ENCODE measurements around the gene CATSPERZ. TPM values are rescaled to one million over a fixed set of nuclear protein-coding genes. Genes with fewer than 3 reads are reported as not detected.

The CATSPERZ gene, protein sequence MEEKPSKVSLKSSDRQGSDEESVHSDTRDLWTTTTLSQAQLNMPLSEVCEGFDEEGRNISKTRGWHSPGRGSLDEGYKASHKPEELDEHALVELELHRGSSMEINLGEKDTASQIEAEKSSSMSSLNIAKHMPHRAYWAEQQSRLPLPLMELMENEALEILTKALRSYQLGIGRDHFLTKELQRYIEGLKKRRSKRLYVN
- total RNA-seq (2021) (1.3 TPM in 1 of 2 replicates, not detected in the other), Bru-seq, nascent RNA (percentile 3 among the genes with signal in this experiment), BruChase-seq, experiment 1, labeled RNA remaining after a 2-hour chase (not detected), BruChase-seq, experiment 2, labeled RNA remaining after a 6-hour chase (percentile 30 among the genes with signal in this experiment)
- long read RNA-seq, partial matches to known transcripts: 0 of 3 reads
- long read RNA-seq, other reads (novel, unspliced or antisense): 0 of 3 reads

DNA sequence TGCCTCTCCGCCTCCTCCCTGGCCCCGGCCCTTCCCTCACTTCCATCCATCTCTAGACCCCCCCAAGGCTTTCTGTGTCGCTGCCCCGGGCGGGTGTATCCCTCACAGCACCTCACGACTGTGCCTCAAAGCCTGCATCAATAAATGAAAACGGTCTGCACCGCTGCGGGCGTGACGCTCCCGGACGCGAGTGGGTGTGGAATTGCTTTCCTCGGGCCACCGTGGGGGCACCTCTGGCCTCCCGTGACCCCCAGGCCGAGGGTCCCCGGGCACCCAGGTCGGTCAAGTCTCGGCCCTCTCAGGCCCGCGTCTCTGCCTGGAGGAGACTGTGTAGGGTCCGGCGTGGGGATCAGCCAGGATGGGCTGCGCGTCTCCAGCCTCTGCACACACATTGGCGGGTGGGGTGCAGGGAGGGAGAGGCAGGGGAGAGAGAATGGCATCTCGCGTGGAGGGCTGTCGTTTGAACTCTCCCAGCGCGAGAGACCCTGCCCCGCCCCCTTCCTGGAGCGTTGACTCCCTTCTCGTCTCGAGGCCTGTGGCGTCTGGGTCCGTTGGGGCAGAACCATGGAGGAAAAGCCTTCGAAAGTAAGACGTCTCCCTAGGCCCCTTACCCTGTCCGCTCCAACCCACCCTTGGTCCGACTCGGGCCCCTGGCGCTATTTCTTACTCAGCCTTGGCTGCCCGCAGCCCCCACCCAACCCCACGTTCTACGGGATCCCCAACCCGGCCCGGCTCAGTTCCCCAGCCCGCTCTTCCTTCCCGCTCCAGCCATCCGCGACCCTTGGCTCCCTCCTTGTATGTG is at the start of gene CATSPERZ:
CATSPERZ (plus strand) TSS at position 512 of the 802 bp plus-strand sequence; CDS start at position 565, 53 bp downstream.
- Histone ChIP-seq H3K9me2 (ENCODE audit: insufficient read depth) (no peaks in the 10 kb centered on the region), H2AFZ (peak within 1 kb of the TSS; percentile 83), H3K4me1 (replicated peaks; ENCODE audit: insufficient read depth) (peaks cover 14% of the 10 kb centered on the region), H3K27ac (no peak within 1 kb of the TSS), H3K9me3 (ENCODE audit: insufficient read depth, low read depth) (no peaks in the 10 kb centered on the region), H3K27me3 (ENCODE audit: insufficient read depth, low read depth) (0 out of 2 replicates have a peak, but pooled peaks cover 7% of the 10 kb centered on the region), H3K36me3 (ENCODE audit: low read depth) (no peaks in the 10 kb centered on the region), H3K4me3 (peak within 1 kb of the TSS; percentile 54), H3F3A (ENCODE audit: insufficient read depth, low read depth) (peaks cover 24% of the 10 kb centered on the region; the same call in 1 of the 2 replicates), H4K20me1 (ENCODE audit: insufficient read depth) (no peaks in the 10 kb centered on the region), H3K4me2 (peak within 1 kb of the TSS; percentile 86), H3K79me2 (ENCODE audit: low read depth) (no peaks in the 10 kb centered on the region)
- BruUV-seq (replicated peaks): no TSS peak
- ChIA-PET CTCF (interaction anchor here (0.5 to 2.3 kb wide), 12 partner anchors 14 to 388 kb away, joined by 3 to 23 read pairs (median 4); partner anchors contain the start of genes FKBP2, PPP1R14B and STIP1), POLR2A (ENCODE audit: unreplicated experiment) (interaction anchor here (0.5 kb wide), 2 partner anchors 361 to 460 kb away, joined by 3 to 10 read pairs; no protein-coding TSS in a partner anchor)
- DNase-seq: no peak
- intact Hi-C loops (cut with micrococcal nuclease; ENCODE audit: unreplicated experiment): loop anchor here (10.0 kb wide), 2 partner anchors 325 to 465 kb away; partner anchors contain the start of genes COX8A and MARK2
- TF ChIP-seq EZH2 (IDR thresholded peaks at IDR 0.05; ENCODE audit: low read depth): no peak
- TF ChIP-seq, protein P1, sequence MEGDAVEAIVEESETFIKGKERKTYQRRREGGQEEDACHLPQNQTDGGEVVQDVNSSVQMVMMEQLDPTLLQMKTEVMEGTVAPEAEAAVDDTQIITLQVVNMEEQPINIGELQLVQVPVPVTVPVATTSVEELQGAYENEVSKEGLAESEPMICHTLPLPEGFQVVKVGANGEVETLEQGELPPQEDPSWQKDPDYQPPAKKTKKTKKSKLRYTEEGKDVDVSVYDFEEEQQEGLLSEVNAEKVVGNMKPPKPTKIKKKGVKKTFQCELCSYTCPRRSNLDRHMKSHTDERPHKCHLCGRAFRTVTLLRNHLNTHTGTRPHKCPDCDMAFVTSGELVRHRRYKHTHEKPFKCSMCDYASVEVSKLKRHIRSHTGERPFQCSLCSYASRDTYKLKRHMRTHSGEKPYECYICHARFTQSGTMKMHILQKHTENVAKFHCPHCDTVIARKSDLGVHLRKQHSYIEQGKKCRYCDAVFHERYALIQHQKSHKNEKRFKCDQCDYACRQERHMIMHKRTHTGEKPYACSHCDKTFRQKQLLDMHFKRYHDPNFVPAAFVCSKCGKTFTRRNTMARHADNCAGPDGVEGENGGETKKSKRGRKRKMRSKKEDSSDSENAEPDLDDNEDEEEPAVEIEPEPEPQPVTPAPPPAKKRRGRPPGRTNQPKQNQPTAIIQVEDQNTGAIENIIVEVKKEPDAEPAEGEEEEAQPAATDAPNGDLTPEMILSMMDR (conservative IDR thresholded peaks at IDR 0.05): no peak

DNA sequence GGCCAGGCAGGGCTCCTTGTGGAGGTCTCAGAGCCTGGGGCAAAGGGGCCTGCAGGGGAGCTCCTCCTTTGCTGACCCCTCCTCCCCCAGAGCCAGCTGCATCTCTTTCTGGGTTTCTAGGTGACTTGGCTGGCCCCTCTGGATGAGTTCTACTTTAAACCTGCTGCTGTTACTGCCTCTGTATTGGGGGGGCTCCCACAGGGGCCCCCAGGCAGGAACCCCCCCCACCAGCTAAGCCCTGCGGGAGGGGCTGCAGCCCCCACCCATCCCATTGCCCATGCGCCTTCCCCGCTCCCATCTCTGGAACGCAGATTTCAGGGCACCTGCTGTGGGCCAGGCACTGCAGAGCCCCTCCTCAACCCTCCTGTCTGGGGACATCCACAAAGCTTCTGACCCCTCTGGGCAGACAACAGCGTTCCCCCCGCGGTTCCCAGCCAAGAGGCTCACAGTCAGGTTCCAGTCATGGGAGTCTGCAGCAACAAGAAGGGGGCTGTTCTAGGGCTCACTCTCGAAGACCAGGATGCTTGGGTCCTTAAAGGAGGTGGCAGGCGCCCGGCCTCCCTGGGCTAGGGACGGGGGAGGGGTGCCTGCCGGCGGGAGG is 49.6 kb upstream of the CATSPERZ start:
- peaks cover 52% of the 10 kb centered on the region for H3F3A ChIP-seq (ENCODE audit: insufficient read depth, low read depth)
- H3K79me2 ChIP-seq (ENCODE audit: low read depth): peaks cover 22% of the 10 kb centered on the region
- peaks cover 9% of the 10 kb centered on the region; the same call in 1 of the 2 replicates for H4K20me1 ChIP-seq (ENCODE audit: insufficient read depth)
- BruUV-seq (replicated peaks): no TSS peak
- H3K4me2 ChIP-seq: peak overlapping the region; percentile 99
- H3K9me2 ChIP-seq (ENCODE audit: insufficient read depth): no peaks in the 10 kb centered on the region
- H3K4me1 ChIP-seq (replicated peaks; ENCODE audit: insufficient read depth): peaks cover 5% of the 10 kb centered on the region
- intact Hi-C loops (cut with micrococcal nuclease; ENCODE audit: unreplicated experiment): no loop called here
- H3K27ac ChIP-seq: no peak overlapping the region
- no peak for TF ChIP-seq EZH2 (IDR thresholded peaks at IDR 0.05; ENCODE audit: low read depth)
- TF ChIP-seq, protein P1 (conservative IDR thresholded peaks at IDR 0.05): no peak
- H3K9me3 ChIP-seq (ENCODE audit: insufficient read depth, low read depth): no peaks in the 10 kb centered on the region
- no peak for DNase-seq
- no peaks in the 10 kb centered on the region for H3K36me3 ChIP-seq (ENCODE audit: low read depth)
- no peaks in the 10 kb centered on the region for H3K27me3 ChIP-seq (ENCODE audit: insufficient read depth, low read depth)
- H2AFZ ChIP-seq: peak overlapping the region; percentile 90
- CTCF ChIA-PET: interaction anchor here (0.6 to 0.7 kb wide), 2 partner anchors 53 to 431 kb away, joined by 3 read pairs; no protein-coding TSS in a partner anchor
- peak overlapping the region; percentile 86 for H3K4me3 ChIP-seq
- POLR2A ChIA-PET (ENCODE audit: unreplicated experiment): no interaction called here
